NCI-H2029 treated with DMSO at 0.1 percent for 48 hours (cell line): ENCODE measurements around the gene PPP6R3.
"Not testable (repeated sequence)": the region's sequence is repeated elsewhere in the genome, so short reads cannot be mapped to it uniquely, and the experiment has no call there.

ENCODE experiments used
- DNase-seq: peaks from one replicate; lab custom pipeline; 2025; lab: John Stamatoyannopoulos, UW

The PPP6R3 gene

GRCh38 chr11:68610452-68611116 is 150.0 kb downstream of the PPP6R3 start:
- DNase-seq: no peak

GRCh38 chr11:68615657-68616056 is 155.1 kb downstream of the PPP6R3 start:
- DNase-seq: no peak

GRCh38 chr11:68617925-68618809 is 157.6 kb downstream of the PPP6R3 start:
- no peak for DNase-seq

GRCh38 chr11:68621826-68622225 is 161.3 kb downstream of the PPP6R3 start:
- DNase-seq: no peak

GRCh38 chr11:68623706-68624105 is 163.2 kb downstream of the PPP6R3 start:
- DNase-seq: not testable (repeated sequence)

- DNase-seq: not testable (repeated sequence)
Observed at GRCh38 chr11:68625069-68625468, 164.5 kb downstream of the PPP6R3 start.

GRCh38 chr11:68626236-68626635 is 165.7 kb downstream of the PPP6R3 start:
- not testable (repeated sequence) for DNase-seq

- DNase-seq: not testable (repeated sequence)
Observed at GRCh38 chr11:68628837-68629236, 168.3 kb downstream of the PPP6R3 start.

- not testable (repeated sequence) for DNase-seq
Observed at GRCh38 chr11:68632375-68632774, 171.8 kb downstream of the PPP6R3 start.

GRCh38 chr11:68632802-68633201 is 172.2 kb downstream of the PPP6R3 start:
- DNase-seq: peak; percentile 6

- DNase-seq: not testable (repeated sequence)
Observed at GRCh38 chr11:68634606-68635005, 174.1 kb downstream of the PPP6R3 start.

GRCh38 chr11:68635172-68635571 is 174.6 kb downstream of the PPP6R3 start:
- not testable (repeated sequence) for DNase-seq

- DNase-seq: not testable (repeated sequence)
Observed at GRCh38 chr11:68635883-68636282, 175.3 kb downstream of the PPP6R3 start.

- not testable (repeated sequence) for DNase-seq
Observed at GRCh38 chr11:68639322-68639721, 178.8 kb downstream of the PPP6R3 start.

- no peak for DNase-seq
Observed at GRCh38 chr11:68641880-68642279, 181.3 kb downstream of the PPP6R3 start.

- DNase-seq: no peak
Observed at GRCh38 chr11:68643585-68643984, 183.0 kb downstream of the PPP6R3 start.

- DNase-seq: no peak
Observed at GRCh38 chr11:68646832-68647231, 186.3 kb downstream of the PPP6R3 start.

GRCh38 chr11:68649851-68650555 is 189.5 kb downstream of the PPP6R3 start:
- no peak for DNase-seq

GRCh38 chr11:68650801-68651200 is 190.2 kb downstream of the PPP6R3 start:
- DNase-seq: no peak

GRCh38 chr11:68651208-68651984 is 190.8 kb downstream of the PPP6R3 start:
- DNase-seq: no peak

GRCh38 chr11:68651985-68652682 is 191.6 kb downstream of the PPP6R3 start:
- no peak for DNase-seq
